ENCODE data around the gene RCAN1. TPM values are rescaled to one million over a fixed set of nuclear protein-coding genes. Genes with fewer than 3 reads are reported as not detected.
A peak's percentile ranks its signal among the peaks of the same experiment; 100 is the strongest.

RCAN1 gene
- total and polyA plus RNA-seq, 2 of the 13 experiments (the other 11 are each of a cell fraction or from before 2014, with no cell fraction given): 9.4 to 34.1 TPM

GRCh38 chr21:34614628-34615486 lies at the start of gene RCAN1 (continued):
- TF ChIP-seq, protein P1, sequence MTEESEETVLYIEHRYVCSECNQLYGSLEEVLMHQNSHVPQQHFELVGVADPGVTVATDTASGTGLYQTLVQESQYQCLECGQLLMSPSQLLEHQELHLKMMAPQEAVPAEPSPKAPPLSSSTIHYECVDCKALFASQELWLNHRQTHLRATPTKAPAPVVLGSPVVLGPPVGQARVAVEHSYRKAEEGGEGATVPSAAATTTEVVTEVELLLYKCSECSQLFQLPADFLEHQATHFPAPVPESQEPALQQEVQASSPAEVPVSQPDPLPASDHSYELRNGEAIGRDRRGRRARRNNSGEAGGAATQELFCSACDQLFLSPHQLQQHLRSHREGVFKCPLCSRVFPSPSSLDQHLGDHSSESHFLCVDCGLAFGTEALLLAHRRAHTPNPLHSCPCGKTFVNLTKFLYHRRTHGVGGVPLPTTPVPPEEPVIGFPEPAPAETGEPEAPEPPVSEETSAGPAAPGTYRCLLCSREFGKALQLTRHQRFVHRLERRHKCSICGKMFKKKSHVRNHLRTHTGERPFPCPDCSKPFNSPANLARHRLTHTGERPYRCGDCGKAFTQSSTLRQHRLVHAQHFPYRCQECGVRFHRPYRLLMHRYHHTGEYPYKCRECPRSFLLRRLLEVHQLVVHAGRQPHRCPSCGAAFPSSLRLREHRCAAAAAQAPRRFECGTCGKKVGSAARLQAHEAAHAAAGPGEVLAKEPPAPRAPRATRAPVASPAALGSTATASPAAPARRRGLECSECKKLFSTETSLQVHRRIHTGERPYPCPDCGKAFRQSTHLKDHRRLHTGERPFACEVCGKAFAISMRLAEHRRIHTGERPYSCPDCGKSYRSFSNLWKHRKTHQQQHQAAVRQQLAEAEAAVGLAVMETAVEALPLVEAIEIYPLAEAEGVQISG (CRISPR knock-in tag; IDR thresholded peaks at IDR 0.05): peak; percentile 71
- TF ChIP-seq MIER3 (CRISPR knock-in tag; IDR thresholded peaks at IDR 0.05; ENCODE audit: borderline replicate concordance): peak; percentile 21; the same call in 1 of the 2 replicates
- peak; percentile 70 for TF ChIP-seq ZFY (CRISPR knock-in tag; IDR thresholded peaks at IDR 0.05)
- TF ChIP-seq, protein P2, sequence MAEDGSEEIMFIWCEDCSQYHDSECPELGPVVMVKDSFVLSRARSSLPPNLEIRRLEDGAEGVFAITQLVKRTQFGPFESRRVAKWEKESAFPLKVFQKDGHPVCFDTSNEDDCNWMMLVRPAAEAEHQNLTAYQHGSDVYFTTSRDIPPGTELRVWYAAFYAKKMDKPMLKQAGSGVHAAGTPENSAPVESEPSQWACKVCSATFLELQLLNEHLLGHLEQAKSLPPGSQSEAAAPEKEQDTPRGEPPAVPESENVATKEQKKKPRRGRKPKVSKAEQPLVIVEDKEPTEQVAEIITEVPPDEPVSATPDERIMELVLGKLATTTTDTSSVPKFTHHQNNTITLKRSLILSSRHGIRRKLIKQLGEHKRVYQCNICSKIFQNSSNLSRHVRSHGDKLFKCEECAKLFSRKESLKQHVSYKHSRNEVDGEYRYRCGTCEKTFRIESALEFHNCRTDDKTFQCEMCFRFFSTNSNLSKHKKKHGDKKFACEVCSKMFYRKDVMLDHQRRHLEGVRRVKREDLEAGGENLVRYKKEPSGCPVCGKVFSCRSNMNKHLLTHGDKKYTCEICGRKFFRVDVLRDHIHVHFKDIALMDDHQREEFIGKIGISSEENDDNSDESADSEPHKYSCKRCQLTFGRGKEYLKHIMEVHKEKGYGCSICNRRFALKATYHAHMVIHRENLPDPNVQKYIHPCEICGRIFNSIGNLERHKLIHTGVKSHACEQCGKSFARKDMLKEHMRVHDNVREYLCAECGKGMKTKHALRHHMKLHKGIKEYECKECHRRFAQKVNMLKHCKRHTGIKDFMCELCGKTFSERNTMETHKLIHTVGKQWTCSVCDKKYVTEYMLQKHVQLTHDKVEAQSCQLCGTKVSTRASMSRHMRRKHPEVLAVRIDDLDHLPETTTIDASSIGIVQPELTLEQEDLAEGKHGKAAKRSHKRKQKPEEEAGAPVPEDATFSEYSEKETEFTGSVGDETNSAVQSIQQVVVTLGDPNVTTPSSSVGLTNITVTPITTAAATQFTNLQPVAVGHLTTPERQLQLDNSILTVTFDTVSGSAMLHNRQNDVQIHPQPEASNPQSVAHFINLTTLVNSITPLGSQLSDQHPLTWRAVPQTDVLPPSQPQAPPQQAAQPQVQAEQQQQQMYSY (CRISPR knock-in tag; IDR thresholded peaks at IDR 0.05): 0 out of 2 replicates have a peak, but pooled peaks have one; percentile 22
- TF ChIP-seq FOSL2 (CRISPR knock-in tag; IDR thresholded peaks at IDR 0.05): peak; percentile 49
- TF ChIP-seq, protein P3, sequence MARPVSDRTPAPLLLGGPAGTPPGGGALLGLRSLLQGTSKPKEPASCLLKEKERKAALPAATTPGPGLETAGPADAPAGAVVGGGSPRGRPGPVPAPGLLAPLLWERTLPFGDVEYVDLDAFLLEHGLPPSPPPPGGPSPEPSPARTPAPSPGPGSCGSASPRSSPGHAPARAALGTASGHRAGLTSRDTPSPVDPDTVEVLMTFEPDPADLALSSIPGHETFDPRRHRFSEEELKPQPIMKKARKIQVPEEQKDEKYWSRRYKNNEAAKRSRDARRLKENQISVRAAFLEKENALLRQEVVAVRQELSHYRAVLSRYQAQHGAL (CRISPR knock-in tag; IDR thresholded peaks at IDR 0.05; ENCODE audit: not compliant biosample characterization): peak; percentile 60
- 0 out of 2 replicates have a peak, but pooled peaks have one; percentile 30 for TF ChIP-seq ZNF232 (CRISPR knock-in tag; IDR thresholded peaks at IDR 0.05; ENCODE audit: borderline replicate concordance)
- no peak for TF ChIP-seq ZNF564 (CRISPR knock-in tag; IDR thresholded peaks at IDR 0.05)
- no peak for TF ChIP-seq ZNF614 (CRISPR knock-in tag; IDR thresholded peaks at IDR 0.05; ENCODE audit: borderline replicate concordance)
- TF ChIP-seq PCBP1 (IDR thresholded peaks at IDR 0.05; ENCODE audit: borderline replicate concordance, low read depth, low read length): peak; percentile 86; the same call in 1 of the 2 replicates
- peak; percentile 82 for TF ChIP-seq SP5 (CRISPR knock-in tag; IDR thresholded peaks at IDR 0.05; ENCODE audit: borderline replicate concordance, low read depth)
- TF ChIP-seq KAT8 (CRISPR knock-in tag; IDR thresholded peaks at IDR 0.05): peak; percentile 79
- peak; percentile 74 for TF ChIP-seq GATAD1 (CRISPR knock-in tag; IDR thresholded peaks at IDR 0.05)
- peak; percentile 50 for TF ChIP-seq TFDP2 (CRISPR knock-in tag; IDR thresholded peaks at IDR 0.05)
- TF ChIP-seq IRX3 (CRISPR knock-in tag; IDR thresholded peaks at IDR 0.05; ENCODE audit: borderline replicate concordance, low read depth): no peak
- TF ChIP-seq HNRNPL (IDR thresholded peaks at IDR 0.05; ENCODE audit: low read depth, low read length): 0 out of 2 replicates have a peak, but pooled peaks have one; percentile 60
- peak; percentile 98 for TF ChIP-seq HOXA3 (CRISPR knock-in tag; IDR thresholded peaks at IDR 0.05)
- TF ChIP-seq SIN3A (IDR thresholded peaks at IDR 0.05; ENCODE audit: borderline replicate concordance, low read depth, low read length): peak; percentile 88
- no peak for TF ChIP-seq AGO2 (optimal IDR thresholded peaks at IDR 0.05; ENCODE audit: low read depth, low read length)
- peak; percentile 90 for TF ChIP-seq NFYC (CRISPR knock-in tag; IDR thresholded peaks at IDR 0.05)
- TF ChIP-seq KLF16 (CRISPR knock-in tag; IDR thresholded peaks at IDR 0.05): peak in 1 of 2 experiments; percentile 29; a peak in 1 of 4 replicates

Measured in HepG2 (cell line).